Naive B cell (primary cell): ENCODE measurements around the gene RIN1. TPM values are rescaled to one million over a fixed set of nuclear protein-coding genes. Genes with fewer than 3 reads are reported as not detected.
A peak's percentile ranks its signal among the peaks of the same experiment; 100 is the strongest.
"Not testable (repeated sequence)": the region's sequence is repeated elsewhere in the genome, so short reads cannot be mapped to it uniquely, and the experiment has no call there.

Source experiments
- ATAC-seq, 2 donors: fragments of 150-1000 bp; cut with Tn5 transposase; 2 replicates each; pipeline ENCODE4 v1.10.0; 2021; ENCODE audit warnings: low read depth in 2 of 2, mild to moderate bottlenecking in 2 of 2, moderate library complexity in 2 of 2
- DNase-seq: peaks from one replicate; pipeline ENCODE4 v3.0.0; 2022
- H3K27ac Mint-ChIP-seq, 6 donors: one replicate each; pipeline ENCODE4 v1.8.0; 2020 to 2022; ENCODE audit warnings: mild to moderate bottlenecking in 6 of 6, mixed read lengths in 6 of 6, moderate library complexity in 5 of 6, inconsistent platforms in 2 of 6
- H3K27me3 Mint-ChIP-seq, 3 donors: one replicate each; pipeline ENCODE4 v1.8.0; 2021 to 2022; ENCODE audit warnings: mixed read lengths in 3 of 3, mild to moderate bottlenecking in 1 of 3
- H3K36me3 Mint-ChIP-seq, 2 donors: one replicate each; pipeline ENCODE4 v1.8.0; 2020 to 2022; ENCODE audit warnings: mixed read lengths in 2 of 2, inconsistent platforms in 1 of 2, mild to moderate bottlenecking in 1 of 2
- H3K4me1 Mint-ChIP-seq, 3 donors: one replicate each; pipeline ENCODE4 v1.8.0; 2020 to 2022; ENCODE audit warnings: mixed read lengths in 3 of 3, inconsistent platforms in 1 of 3, mild to moderate bottlenecking in 1 of 3, moderate library complexity in 1 of 3
- H3K4me3 Mint-ChIP-seq, 8 donors: one replicate each; pipeline ENCODE4 v1.8.0; 2020 to 2022; ENCODE audit warnings: mild to moderate bottlenecking in 8 of 8, mixed read lengths in 8 of 8, moderate library complexity in 8 of 8, inconsistent platforms in 2 of 8
- H3K9me3 Mint-ChIP-seq, 7 donors: one replicate each; pipeline ENCODE4 v1.8.0; 2020 to 2022; ENCODE audit warnings: mixed read lengths in 7 of 7, mild to moderate bottlenecking in 5 of 7, inconsistent platforms in 2 of 7, moderate library complexity in 1 of 7
- polyA plus RNA-seq, 6 donors: library from polyadenylated mRNA; unstranded; fragments of 300-500 nt; fragmentation: Illumina TruSeq; gene quantifications; one replicate each; pipeline ENCODE4 v1.2.3, GENCODE V29; 2021; ENCODE audit warnings: low read depth in 6 of 6

Gene RIN1, protein sequence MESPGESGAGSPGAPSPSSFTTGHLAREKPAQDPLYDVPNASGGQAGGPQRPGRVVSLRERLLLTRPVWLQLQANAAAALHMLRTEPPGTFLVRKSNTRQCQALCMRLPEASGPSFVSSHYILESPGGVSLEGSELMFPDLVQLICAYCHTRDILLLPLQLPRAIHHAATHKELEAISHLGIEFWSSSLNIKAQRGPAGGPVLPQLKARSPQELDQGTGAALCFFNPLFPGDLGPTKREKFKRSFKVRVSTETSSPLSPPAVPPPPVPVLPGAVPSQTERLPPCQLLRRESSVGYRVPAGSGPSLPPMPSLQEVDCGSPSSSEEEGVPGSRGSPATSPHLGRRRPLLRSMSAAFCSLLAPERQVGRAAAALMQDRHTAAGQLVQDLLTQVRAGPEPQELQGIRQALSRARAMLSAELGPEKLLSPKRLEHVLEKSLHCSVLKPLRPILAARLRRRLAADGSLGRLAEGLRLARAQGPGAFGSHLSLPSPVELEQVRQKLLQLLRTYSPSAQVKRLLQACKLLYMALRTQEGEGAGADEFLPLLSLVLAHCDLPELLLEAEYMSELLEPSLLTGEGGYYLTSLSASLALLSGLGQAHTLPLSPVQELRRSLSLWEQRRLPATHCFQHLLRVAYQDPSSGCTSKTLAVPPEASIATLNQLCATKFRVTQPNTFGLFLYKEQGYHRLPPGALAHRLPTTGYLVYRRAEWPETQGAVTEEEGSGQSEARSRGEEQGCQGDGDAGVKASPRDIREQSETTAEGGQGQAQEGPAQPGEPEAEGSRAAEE
- polyA plus RNA-seq = 1 to 10 TPM in 1 of 6 donors, under 1 TPM in 2, not detected in 3; 0.11 to 3.1 (median 0.51) TPM

DNA sequence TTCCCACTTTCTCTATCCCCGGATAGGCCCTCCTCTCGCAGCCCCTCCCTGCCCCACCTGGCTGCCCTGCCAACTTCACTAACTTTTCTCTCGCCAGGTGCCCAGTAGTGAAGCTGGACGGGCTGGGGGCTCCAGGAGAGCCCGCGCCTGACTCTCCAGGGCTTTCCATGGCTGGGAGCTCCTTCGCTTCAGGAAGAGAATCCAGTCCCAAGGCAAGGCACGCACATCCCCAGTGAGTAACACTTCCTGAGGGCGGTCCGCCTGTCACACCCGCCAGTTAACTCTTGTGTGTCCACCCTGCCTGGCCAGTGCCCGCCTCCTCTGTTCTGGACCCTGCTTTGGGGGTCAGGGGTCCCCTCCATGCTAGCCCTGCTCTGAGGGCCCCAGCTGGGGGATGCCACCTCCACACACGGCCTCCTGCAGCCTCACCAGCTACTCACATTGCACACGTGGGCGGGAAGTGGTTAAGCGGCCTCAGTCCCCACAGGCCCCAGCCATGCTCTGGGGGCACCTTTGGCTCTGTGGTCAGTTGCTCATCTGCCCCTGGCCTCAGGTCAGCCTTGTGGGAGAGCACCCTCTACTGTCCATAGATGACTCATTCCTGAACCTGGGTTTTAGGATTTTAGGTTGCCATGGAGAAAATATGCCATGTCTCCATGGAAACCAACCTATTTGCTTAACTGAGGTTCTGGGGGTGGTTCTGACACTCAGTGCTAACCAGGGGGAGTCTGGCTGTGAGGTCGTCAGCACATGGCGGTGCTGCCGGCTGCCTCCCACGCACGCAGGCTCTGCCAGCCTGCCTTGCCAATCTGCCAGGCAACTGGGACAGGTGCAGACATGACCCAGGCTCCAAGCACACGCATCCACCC, at the start of gene RIN1:
RIN1 (minus strand) TSS at position 201 of the 869 bp plus-strand sequence; CDS start at position 169, 32 bp downstream.
- Mint-ChIP-seq H3K4me3 (peak within 1 kb of the TSS; percentile 29 to 85 (median 68)), H3K36me3 (peaks cover 0 to 15% of the 10 kb centered on the region in 2 donors), H3K4me1 (peaks cover 9 to 21% (median 20%) of the 10 kb centered on the region in 3 donors), H3K27me3 (peaks cover 0 to 17% (median 8%) of the 10 kb centered on the region in 3 donors), H3K27ac (peak within 1 kb of the TSS in 2 of 6 donors; percentile 24 to 73), H3K9me3 (no peaks in the 10 kb centered on the region)
- peak; percentile 40 to 61 for ATAC-seq
- no peak for DNase-seq

DNA sequence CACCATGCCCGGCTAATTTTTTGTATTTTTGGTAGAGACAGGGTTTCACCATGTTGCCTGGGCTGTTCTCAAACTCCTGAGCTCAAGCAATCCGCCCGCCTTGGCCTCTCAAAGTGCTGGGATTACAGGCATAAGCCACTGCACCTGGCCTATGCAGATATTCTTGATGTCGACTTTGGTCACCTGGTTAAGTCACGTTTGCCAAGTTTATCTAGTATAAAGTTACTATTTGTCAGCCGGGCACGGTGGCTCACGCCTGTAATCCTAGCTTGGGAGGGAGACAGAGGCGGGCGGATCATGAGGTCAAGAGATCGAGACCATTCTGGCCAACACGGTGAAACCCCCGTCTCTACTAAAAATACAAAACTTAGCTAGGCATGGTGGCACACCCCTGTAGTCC, 48.1 kb upstream of the RIN1 start:
- not testable (repeated sequence) for DNase-seq, H3K4me3 Mint-ChIP-seq

DNA sequence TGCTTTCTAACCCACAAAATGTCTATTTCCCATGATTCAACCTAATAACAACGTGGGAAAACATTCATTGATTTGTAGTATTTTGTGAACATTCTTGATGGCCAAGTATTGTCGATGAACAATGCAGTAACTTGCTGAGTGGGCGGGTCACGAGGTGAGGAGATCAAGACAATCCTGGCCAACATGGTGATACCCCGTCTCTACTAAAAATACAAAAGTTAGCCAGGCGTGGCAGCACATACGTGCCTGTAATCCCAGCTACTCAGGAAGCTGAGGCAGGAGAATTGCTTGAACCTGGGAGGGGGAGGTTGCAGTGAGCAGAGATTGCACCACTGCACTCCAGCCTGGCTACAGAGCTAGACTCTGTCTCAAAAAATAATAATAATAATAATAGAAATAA, 44.0 kb upstream of the RIN1 start:
- H3K27me3 Mint-ChIP-seq, H3K27ac Mint-ChIP-seq, ATAC-seq, H3K4me1 Mint-ChIP-seq, H3K4me3 Mint-ChIP-seq, H3K36me3 Mint-ChIP-seq, DNase-seq, H3K9me3 Mint-ChIP-seq: not testable (repeated sequence)

More for the DNA sequence above, 48.1 kb upstream of the RIN1 start:
- not testable (repeated sequence) for H3K27ac Mint-ChIP-seq, H3K9me3 Mint-ChIP-seq, H3K36me3 Mint-ChIP-seq, ATAC-seq
- peaks cover 0 to 13% (median 4%) of the 10 kb centered on the region in 3 donors for H3K27me3 Mint-ChIP-seq
- peaks cover 5 to 16% (median 10%) of the 10 kb centered on the region in 3 donors for H3K4me1 Mint-ChIP-seq

DNA sequence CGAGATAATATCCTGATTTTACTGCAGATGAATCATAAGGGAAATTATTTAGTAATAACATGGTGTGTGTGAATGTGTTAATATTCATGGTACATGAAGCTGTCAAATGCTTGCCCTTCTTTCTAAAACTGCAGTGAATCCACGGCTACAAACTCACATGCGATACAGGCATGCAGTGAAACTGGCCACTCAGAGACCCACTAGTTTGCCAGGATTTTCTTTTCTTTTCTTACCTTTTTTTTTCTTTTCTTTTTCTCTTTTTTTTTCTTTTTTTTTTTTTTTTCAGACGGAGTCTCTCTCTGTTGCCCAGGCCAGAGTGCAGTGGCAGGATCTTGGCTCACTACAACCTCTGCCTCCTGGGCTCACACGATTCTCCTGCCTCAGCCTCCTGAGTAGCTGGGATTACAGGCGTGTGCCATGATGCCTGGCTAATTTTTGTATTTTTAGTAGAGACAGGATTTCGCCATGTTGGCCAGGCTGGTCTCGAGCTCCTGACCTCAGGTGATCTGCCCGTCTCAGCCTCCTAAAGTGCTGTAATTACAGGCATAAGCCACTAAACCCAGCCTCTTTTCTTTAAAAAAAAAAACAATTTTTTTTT, 37.6 kb upstream of the RIN1 start:
- Mint-ChIP-seq H3K4me3 (peak overlapping the region in 5 of 8 donors; percentile 39 to 93 (median 42)), H3K4me1 (peaks cover 10 to 17% (median 12%) of the 10 kb centered on the region in 3 donors), H3K27ac (peak overlapping the region in 2 of 6 donors; percentile 54 to 90)
- not testable (repeated sequence) for ATAC-seq, H3K27me3 Mint-ChIP-seq, H3K9me3 Mint-ChIP-seq, H3K36me3 Mint-ChIP-seq, DNase-seq

DNA sequence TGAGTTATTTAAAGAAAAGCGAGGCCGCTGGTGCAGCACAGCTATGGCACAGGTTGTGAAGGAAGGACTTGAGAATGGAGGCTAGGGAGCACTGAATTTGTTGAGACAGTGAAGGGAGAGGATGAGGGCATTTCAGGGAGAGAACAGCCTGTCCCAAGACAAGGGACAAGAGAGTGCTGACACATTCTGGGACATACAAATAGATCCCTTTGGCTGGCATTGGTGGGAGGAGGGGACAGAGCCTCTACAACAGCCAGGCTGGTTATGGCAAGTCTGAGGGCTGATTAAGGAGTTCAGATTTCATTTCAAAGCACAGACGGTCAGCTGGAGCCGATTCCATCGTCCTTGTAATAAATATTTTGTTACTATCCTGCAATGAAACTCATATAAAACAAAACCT, 37.0 kb upstream of the RIN1 start:
- peaks cover 10 to 18% (median 13%) of the 10 kb centered on the region in 3 donors for H3K4me1 Mint-ChIP-seq
- H3K27ac Mint-ChIP-seq = peak overlapping the region in 1 of 6 donors; percentile 54
- ATAC-seq = no peak
- no peaks in the 10 kb centered on the region for H3K9me3 Mint-ChIP-seq
- H3K36me3 Mint-ChIP-seq = no peaks in the 10 kb centered on the region
- H3K4me3 Mint-ChIP-seq = peak overlapping the region in 6 of 8 donors; percentile 2 to 93 (median 42)
- DNase-seq = no peak
- no peaks in the 10 kb centered on the region for H3K27me3 Mint-ChIP-seq

DNA sequence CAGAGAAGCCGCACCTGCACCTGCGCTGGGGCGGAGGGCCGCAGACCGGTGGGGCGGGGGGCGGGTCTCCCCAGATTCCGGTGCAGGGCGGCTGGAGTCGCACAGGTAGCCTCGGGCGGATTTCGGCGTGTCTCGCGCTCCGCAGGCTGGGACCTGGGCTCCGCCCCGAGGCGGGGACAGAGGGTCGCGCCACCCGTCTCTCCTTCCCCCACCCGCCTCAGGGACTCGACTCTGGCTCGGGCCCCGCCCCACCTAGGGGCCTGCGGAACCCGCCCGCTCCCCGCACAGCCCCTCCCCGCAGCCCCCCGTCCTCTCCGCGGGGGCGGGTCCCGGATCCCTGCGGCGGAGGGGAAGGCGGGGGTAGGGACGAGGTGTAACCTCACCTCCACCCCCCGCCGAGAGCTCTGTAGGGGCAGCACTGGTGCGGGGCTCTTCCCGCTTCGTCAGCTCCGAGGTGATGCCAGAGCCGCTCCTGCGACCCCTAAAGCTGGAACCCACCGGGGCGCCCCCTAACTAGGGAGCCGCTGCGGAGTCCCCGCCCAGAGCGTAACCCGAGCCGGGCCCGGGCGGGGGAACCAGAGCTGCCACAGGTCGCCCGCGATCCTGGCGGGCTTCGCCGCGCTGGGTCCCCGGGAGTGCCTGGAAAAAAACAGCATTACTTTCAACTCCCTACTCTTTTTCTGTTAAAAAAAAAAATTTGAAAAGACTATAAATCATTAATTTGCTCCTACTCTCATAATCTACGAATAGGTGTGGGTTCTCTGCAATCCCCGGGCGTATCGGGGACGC, 35.6 kb upstream of the RIN1 start, which contains the start of gene SLC29A2:
SLC29A2 (minus strand) TSS at position 134 of the 789 bp plus-strand sequence. CDS start 169 bp downstream, outside the sequence.
- Mint-ChIP-seq H3K27me3 (no peaks in the 10 kb centered on the region), H3K9me3 (no peaks in the 10 kb centered on the region), H3K4me1 (peaks cover 10 to 20% (median 17%) of the 10 kb centered on the region in 3 donors), H3K27ac (peak within 1 kb of the TSS; percentile 51 to 97 (median 81)), H3K4me3 (peak within 1 kb of the TSS; percentile 82 to 96 (median 92)), H3K36me3 (no peaks in the 10 kb centered on the region)
- DNase-seq = peak; percentile 66
- peak; percentile 74 for ATAC-seq

DNA sequence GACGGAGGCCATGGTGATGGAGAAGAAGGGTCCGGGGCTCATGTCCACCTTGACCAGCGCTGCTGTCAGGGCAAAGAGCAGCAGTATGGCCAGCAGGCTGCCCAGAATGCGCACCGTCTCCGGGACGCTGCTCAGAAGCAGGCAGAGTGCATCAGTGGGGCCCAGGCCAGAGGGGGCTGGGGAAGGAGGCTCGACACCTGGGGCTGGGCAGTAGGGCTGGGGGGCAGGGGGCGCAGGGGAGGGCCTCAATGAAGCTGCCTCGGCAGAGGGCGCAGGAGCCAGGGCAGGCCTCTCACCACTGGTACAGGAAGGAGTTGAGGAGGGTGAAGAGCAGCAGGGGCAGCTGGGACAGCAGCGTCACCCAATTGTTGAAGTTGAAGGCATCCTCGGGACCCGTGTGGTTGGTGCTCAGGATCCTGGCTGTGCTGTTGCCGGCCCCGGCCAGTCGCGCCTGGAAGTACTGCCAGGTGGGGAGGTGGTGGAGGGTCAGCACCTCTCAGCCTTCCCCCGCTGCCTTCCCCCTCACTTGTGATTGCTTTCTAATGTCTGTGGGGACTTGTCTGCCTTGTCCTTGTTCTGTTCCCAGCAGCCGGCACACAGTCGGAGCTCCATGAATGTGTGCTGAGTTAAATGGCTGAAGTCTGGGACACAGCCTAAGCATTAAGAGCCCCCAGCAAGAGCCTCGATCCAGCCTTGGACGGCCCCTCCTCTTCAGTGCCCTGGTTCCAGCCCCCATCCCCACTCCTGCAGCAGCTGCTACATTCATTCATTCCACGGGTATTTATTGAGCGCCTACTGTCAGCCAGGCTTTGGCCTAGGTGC, 33.0 kb upstream of the RIN1 start:
- DNase-seq (no peak), ATAC-seq (no peak)
- Mint-ChIP-seq H3K36me3 (no peaks in the 10 kb centered on the region), H3K27me3 (no peaks in the 10 kb centered on the region), H3K4me3 (peak overlapping the region in 6 of 8 donors; percentile 25 to 93 (median 70)), H3K4me1 (peaks cover 10 to 20% (median 17%) of the 10 kb centered on the region in 3 donors), H3K9me3 (no peaks in the 10 kb centered on the region), H3K27ac (peak overlapping the region in 2 of 6 donors; percentile 3 to 65)

DNA sequence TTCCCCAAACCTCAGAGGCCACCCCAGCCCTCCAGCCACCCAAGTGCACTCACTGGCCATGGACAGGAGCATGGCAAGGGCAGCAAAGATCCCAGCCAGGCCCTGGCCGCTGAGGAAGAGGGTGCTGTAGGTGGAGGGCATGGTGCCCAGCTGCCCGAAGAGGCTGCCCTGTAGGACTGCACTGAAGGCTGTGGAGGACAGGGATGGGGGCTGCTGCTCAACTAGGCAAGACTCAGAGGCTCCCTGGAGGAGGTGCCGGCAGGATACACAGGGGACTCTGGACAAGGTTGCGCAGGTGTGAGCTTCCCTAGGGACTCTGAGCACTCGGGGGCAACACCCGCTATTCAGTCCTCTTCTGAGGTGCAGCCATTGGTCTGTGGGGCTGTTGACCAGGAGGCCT, 32.2 kb upstream of the RIN1 start:
- Mint-ChIP-seq H3K4me1 (peaks cover 10 to 20% (median 17%) of the 10 kb centered on the region in 3 donors), H3K4me3 (peak overlapping the region in 4 of 8 donors; percentile 11 to 93 (median 57)), H3K27ac (no peak overlapping the region), H3K36me3 (no peaks in the 10 kb centered on the region), H3K9me3 (no peaks in the 10 kb centered on the region), H3K27me3 (no peaks in the 10 kb centered on the region)
- ATAC-seq (no peak), DNase-seq (no peak)

DNA sequence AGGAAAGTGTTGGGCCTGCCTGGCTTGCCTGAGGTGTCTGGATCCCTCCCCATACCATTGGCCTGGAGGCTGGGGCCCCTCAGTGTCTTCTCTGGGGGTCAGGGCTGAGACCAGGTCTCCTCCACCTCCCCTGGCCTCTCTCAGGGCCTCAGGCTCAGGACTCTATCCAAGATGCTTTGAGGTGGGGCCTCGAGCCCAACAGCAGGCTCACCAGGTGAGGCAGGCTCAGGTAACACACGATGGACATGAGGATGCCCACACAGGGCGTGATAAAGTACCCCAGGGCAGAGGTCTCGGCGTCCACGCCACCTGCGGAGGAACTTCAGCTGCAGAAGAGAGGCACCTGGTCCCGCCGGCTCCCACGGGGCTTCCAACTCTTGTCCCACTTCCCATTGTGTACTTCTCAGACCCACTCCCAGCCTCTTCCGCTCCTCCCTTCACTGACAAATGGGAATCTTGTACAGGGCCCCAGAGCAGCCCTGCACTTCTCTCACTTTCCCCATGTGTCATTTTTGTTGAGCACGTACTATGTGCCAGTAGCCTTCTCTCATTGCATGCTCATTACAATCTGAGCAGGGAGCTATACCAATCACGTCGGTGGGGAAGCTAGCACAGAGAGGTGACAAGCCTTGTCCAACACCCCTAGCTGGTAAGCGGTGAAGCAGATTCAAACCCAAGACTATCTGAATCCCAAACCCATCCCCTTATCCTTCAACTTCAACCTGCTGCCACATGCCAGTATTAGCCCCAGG, 31.5 kb upstream of the RIN1 start:
- ATAC-seq = no peak
- DNase-seq = no peak
- Mint-ChIP-seq H3K27me3 (no peaks in the 10 kb centered on the region), H3K27ac (peak overlapping the region in 2 of 6 donors; percentile 59 to 63), H3K36me3 (no peaks in the 10 kb centered on the region), H3K4me3 (peak overlapping the region in 2 of 8 donors; percentile 13 to 53), H3K4me1 (peaks cover 10 to 19% (median 17%) of the 10 kb centered on the region in 3 donors), H3K9me3 (no peaks in the 10 kb centered on the region)

DNA sequence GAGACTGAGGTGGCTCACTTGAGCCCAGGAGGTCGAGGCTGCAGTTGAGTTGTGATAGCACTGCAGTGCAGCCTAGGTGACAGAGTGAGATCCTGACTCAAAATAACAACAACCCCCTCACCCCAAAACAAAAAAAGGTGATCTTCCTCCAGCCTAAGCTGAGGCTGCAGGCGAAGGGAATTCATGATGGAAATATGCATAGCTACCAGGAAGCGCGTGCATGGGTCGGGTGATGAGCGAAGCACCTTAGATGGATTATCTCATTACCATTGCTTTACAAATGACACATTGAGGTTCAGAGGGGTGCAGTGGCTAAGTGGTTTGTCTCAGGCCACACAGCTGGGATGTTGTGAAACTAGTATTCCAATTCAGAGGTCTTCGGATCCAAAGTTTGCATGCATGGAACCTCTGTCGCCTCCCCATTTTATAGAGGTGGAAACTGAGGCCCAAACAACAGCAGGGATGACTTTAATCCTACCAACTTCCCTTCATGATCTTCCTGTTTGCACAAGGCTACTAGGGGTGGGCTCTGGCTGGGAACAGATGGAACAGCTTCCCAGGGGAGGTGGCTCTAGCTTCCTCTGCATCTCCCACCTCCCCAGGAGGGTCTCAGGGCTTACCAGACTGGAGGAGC, 30.7 kb upstream of the RIN1 start:
- no peaks in the 10 kb centered on the region for H3K9me3 Mint-ChIP-seq
- ATAC-seq = no peak
- H3K4me3 Mint-ChIP-seq = peak overlapping the region in 2 of 8 donors; percentile 44 to 62
- DNase-seq = no peak
- no peaks in the 10 kb centered on the region for H3K36me3 Mint-ChIP-seq
- H3K27ac Mint-ChIP-seq = no peak overlapping the region
- no peaks in the 10 kb centered on the region for H3K27me3 Mint-ChIP-seq
- H3K4me1 Mint-ChIP-seq = peaks cover 10 to 17% (median 13%) of the 10 kb centered on the region in 3 donors
